Endothelial cell of umbilical vein (primary cell): ENCODE data around the gene DTD2. TPM values are rescaled to one million over a fixed set of nuclear protein-coding genes. Genes with fewer than 3 reads are reported as not detected.

ENCODE experiments used
- BruUV-seq: library from RNA; stranded (reverse); fragments of 400-500 nt; replicated peaks from 2 replicates; lab custom pipeline; 2021; lab: Mats Ljungman, UMichigan
- CTCF ChIA-PET: fragments of 300-600, 350-600 bp; sonication (Branson Sonifier 250); formaldehyde crosslinking; loops from one replicate; lab custom pipeline; 2021; ENCODE audit warnings: antibody characterized with exemption, inconsistent platforms; lab: Charles Lee
- POLR2A ChIA-PET: fragments of 300-600, 350-600 bp; sonication (Branson Sonifier 250); formaldehyde crosslinking; loops from one replicate; lab custom pipeline; 2021; ENCODE audit warnings: antibody characterized with exemption, inconsistent platforms; lab: Charles Lee
- DNase-seq: peaks from one replicate; pipeline ENCODE4 v3.0.0-alpha.2; 2011; ENCODE audit warnings: low read depth, low spot score
- FAIRE-seq: peaks from 2 replicates; lab custom pipeline; 2011; peaks lifted over from hg19 to GRCh38; lab: Jason Lieb, UNC
- H2AFZ ChIP-seq: 2 replicates; pipeline ENCODE4 v1.6.0; 2012; ENCODE audit warnings: low read depth, low read length, control low read depth, inconsistent platforms
- H3K27ac ChIP-seq: 2 replicates; pipeline ENCODE4 v1.5.1; 2011; ENCODE audit warnings: low read depth, mild to moderate bottlenecking, control low read depth, low read length, moderate library complexity; ENCODE audit not compliant: insufficient read depth
- H3K27me3 ChIP-seq, 2 experiments: 2 replicates each; pipeline versions ENCODE4 v1.6.0 to v1.6.1; 2011; ENCODE audit warnings: low read length in 2 of 2, mixed read lengths in 1 of 2; ENCODE audit not compliant: control insufficient read depth in 2 of 2, insufficient read depth in 2 of 2
- H3K36me3 ChIP-seq, 2 experiments: 2 replicates in 1 of 2; 3 replicates in 1 of 2; pipeline ENCODE4 v1.5.1; 2011; ENCODE audit warnings: low read length in 2 of 2, mild to moderate bottlenecking in 1 of 2, moderate library complexity in 1 of 2; ENCODE audit not compliant: control insufficient read depth in 2 of 2, insufficient read depth in 2 of 2; ENCODE audit errors: extremely low read depth in 1 of 2
- H3K4me1 ChIP-seq: 3 replicates; pipeline ENCODE4 v1.5.1; 2011; ENCODE audit warnings: mild to moderate bottlenecking, low read length; ENCODE audit not compliant: control insufficient read depth, insufficient read depth; ENCODE audit errors: extremely low read depth
- H3K4me2 ChIP-seq: 2 replicates; pipeline ENCODE4 v1.6.1; 2011; ENCODE audit warnings: low read length, control low read depth, mixed read lengths; ENCODE audit not compliant: insufficient read depth
- H3K4me3 ChIP-seq, 3 experiments: fragments of 200-600 bp in 1 of 3; sonication (generic), shearing (Covaris generic) in 1 of 3; replicated peaks in 1 of 3; 2 replicates each; pipeline ENCODE4 v1.5.1; 2011 to 2016; ENCODE audit warnings: control low read depth in 3 of 3, low read length in 3 of 3, mild to moderate bottlenecking in 2 of 3, inconsistent platforms in 1 of 3, low read depth in 1 of 3, moderate library complexity in 1 of 3; ENCODE audit not compliant: insufficient read depth in 1 of 3
- H3K79me2 ChIP-seq: 2 replicates; pipeline ENCODE4 v1.6.0; 2012; ENCODE audit warnings: low read length, inconsistent platforms; ENCODE audit not compliant: control insufficient read depth, insufficient read depth
- H3K9ac ChIP-seq: replicated peaks from 2 replicates; pipeline ENCODE3; 2011; ENCODE audit warnings: low read length, control low read depth; ENCODE audit not compliant: insufficient read depth; ENCODE audit errors: extremely low read depth
- H3K9me1 ChIP-seq: replicated peaks from 3 replicates; pipeline ENCODE4 v1.6.0; 2011; ENCODE audit warnings: mild to moderate bottlenecking, low read length; ENCODE audit not compliant: control insufficient read depth, insufficient read depth; ENCODE audit errors: extremely low read depth
- H3K9me3 ChIP-seq: replicated peaks from 2 replicates; pipeline ENCODE4 v1.5.1; 2012; ENCODE audit warnings: low read length, inconsistent platforms; ENCODE audit not compliant: control insufficient read depth, insufficient read depth
- H4K20me1 ChIP-seq: replicated peaks from 2 replicates; pipeline ENCODE3; 2011; ENCODE audit warnings: mild to moderate bottlenecking, low read length; ENCODE audit not compliant: control insufficient read depth, insufficient read depth; ENCODE audit errors: extremely low read depth
- EZH2 ChIP-seq: IDR thresholded peaks from 2 replicates; pipeline ENCODE4 v1.6.1; 2012; ENCODE audit warnings: borderline replicate concordance, low read depth, mild to moderate bottlenecking, moderate library complexity, low read length, inconsistent platforms; ENCODE audit not compliant: severe bottlenecking
- FOS ChIP-seq: IDR thresholded peaks from 2 replicates; pipeline ENCODE4 v1.6.1; 2011; ENCODE audit warnings: mild to moderate bottlenecking, low read length, moderate library complexity, borderline replicate concordance; ENCODE audit not compliant: insufficient read depth
- GATA2 ChIP-seq: IDR thresholded peaks from 2 replicates; pipeline ENCODE4 v1.7.0; 2011; ENCODE audit warnings: low read depth, mild to moderate bottlenecking, moderate library complexity, mixed read lengths, low read length; ENCODE audit not compliant: insufficient read length, insufficient read depth
- JUN ChIP-seq: IDR thresholded peaks from 2 replicates; pipeline ENCODE4 v1.6.1; 2011; ENCODE audit warnings: borderline replicate concordance, low read depth; ENCODE audit not compliant: insufficient read length, insufficient read depth
- MYC ChIP-seq: IDR thresholded peaks from one replicate; pipeline ENCODE4 v1.6.1; 2011; ENCODE audit warnings: mild to moderate bottlenecking, low read depth, low read length
- POLR2A ChIP-seq: IDR thresholded peaks from 2 replicates; pipeline ENCODE4 v1.6.1; 2012; ENCODE audit warnings: low read depth, mild to moderate bottlenecking, control low read depth, low read length
- POLR2AphosphoS5 ChIP-seq: IDR thresholded peaks from 2 replicates; pipeline ENCODE4 v1.6.1; 2012; ENCODE audit warnings: low read depth, mild to moderate bottlenecking, control low read depth, low read length, moderate library complexity; ENCODE audit not compliant: insufficient read depth
- dilution Hi-C: fragments of 300-500 bp; cut with MboI; formaldehyde crosslinking; loops from one replicate; pipeline ENCODE4 v1.15.0; 2019; ENCODE audit warnings: low sequenced_read_pairs; ENCODE audit not compliant: extremely low pct_ligation_motif_present
- intact Hi-C: fragments of 100-400 bp; cut with micrococcal nuclease; formaldehyde crosslinking; loops from one replicate; pipeline ENCODE4 v1.10.0; 2022
- polyA plus RNA-seq, 4 experiments: library from polyadenylated mRNA; depleted of rRNA in 3 of 4; stranded (reverse) in 3 of 4; unstranded in 1 of 4; fragments of >200 nt; gene quantifications; 2 replicates each; pipeline versions ENCODE4 v1.2.1 to v1.2.3, GENCODE V29; 2011 to 2012; ENCODE audit warnings: missing spikeins in 1 of 4
- total RNA-seq: library from RNA; stranded (reverse); gene quantifications from 2 replicates; pipeline ENCODE4 v1.2.3, GENCODE V29; 2021
- TF ChIP-seq, protein P1 (sequence below), 2 donors: IDR thresholded peaks; 1 replicate in 1 of 2; 2 replicates in 1 of 2; pipeline ENCODE4 v1.5.1; 2011; ENCODE audit warnings: low read length in 2 of 2, mild to moderate bottlenecking in 2 of 2, moderate library complexity in 2 of 2, control low read depth in 1 of 2, inconsistent platforms in 1 of 2, low read depth in 1 of 2; ENCODE audit not compliant: insufficient read depth in 1 of 2; ENCODE audit errors: extremely low read depth in 1 of 2
- TF ChIP-seq, protein P2 (sequence below): IDR thresholded peaks from 2 replicates; pipeline ENCODE4 v1.6.1; 2011; ENCODE audit not compliant: insufficient read depth, insufficient read length

DTD2 gene
- total and polyA plus RNA-seq, 2 donors (not counting 3 experiments of a cell fraction or from before 2014, with no cell fraction given): 9.2 to 14.4 TPM

DNA sequence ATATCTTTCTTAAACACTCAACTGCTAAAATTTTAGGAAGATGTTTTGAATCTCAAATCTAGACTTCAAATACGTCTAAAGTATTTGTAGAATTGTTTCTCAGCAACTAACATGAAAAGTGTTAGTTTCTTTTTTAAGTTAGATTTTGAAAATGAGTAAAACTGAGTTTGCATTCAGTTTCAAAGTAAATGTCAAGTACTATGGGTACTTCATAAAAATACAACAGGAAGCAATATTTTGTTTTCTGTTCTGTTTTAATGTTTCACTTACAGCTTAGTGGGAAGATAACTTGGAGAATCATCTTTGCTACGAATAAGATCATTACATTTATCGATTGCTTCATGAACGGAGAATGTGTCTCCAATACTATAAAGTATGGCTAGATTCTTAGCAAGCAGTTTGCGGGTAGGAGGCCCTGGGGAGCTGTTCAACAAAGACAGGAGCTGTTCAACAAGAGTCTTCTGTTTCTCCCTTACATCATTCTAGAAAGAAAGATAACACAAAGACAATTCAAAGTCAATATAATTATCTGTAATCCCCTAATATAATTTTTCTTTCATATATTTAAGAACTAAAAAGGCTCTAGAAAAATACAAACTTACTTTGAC lies 57.2 kb downstream of the DTD2 start:
- ChIA-PET CTCF (interaction anchor here (2.7 kb wide), 1 partner anchor 20 kb away, joined by 8 read pairs; the partner anchor contains the start of gene HEATR5A), POLR2A (no interaction called here)
- BruUV-seq: no TSS peak
- no peak overlapping the region for H3K9ac ChIP-seq
- H3K4me2 ChIP-seq: no peak overlapping the region
- no peaks in the 10 kb centered on the region for H3K9me3 ChIP-seq
- DNase-seq (no peak), FAIRE-seq (no peak)
- dilution Hi-C loops: no loop called here
- H3K4me1 ChIP-seq: no peaks in the 10 kb centered on the region
- no peaks in the 10 kb centered on the region for H3K27me3 ChIP-seq
- TF ChIP-seq GATA2 (no peak), FOS (no peak), EZH2 (no peak), MYC (no peak), POLR2AphosphoS5 (no peak), JUN (no peak), POLR2A (no peak)
- TF ChIP-seq, protein P1, sequence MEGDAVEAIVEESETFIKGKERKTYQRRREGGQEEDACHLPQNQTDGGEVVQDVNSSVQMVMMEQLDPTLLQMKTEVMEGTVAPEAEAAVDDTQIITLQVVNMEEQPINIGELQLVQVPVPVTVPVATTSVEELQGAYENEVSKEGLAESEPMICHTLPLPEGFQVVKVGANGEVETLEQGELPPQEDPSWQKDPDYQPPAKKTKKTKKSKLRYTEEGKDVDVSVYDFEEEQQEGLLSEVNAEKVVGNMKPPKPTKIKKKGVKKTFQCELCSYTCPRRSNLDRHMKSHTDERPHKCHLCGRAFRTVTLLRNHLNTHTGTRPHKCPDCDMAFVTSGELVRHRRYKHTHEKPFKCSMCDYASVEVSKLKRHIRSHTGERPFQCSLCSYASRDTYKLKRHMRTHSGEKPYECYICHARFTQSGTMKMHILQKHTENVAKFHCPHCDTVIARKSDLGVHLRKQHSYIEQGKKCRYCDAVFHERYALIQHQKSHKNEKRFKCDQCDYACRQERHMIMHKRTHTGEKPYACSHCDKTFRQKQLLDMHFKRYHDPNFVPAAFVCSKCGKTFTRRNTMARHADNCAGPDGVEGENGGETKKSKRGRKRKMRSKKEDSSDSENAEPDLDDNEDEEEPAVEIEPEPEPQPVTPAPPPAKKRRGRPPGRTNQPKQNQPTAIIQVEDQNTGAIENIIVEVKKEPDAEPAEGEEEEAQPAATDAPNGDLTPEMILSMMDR (IDR thresholded peaks at IDR 0.05; ENCODE audit: extremely low read depth in 1 of 2, insufficient read depth in 1 of 2, low read depth in 1 of 2, low read length in 2 of 2): no peak
- TF ChIP-seq, protein P2, sequence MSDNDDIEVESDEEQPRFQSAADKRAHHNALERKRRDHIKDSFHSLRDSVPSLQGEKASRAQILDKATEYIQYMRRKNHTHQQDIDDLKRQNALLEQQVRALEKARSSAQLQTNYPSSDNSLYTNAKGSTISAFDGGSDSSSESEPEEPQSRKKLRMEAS: no peak
- no peaks in the 10 kb centered on the region for H3K9me1 ChIP-seq
- H3K27ac ChIP-seq: no peak overlapping the region
- H3K79me2 ChIP-seq: peaks cover 7% of the 10 kb centered on the region
- peaks cover 0 to 6% of the 10 kb centered on the region in 2 experiments for H3K36me3 ChIP-seq
- no peaks in the 10 kb centered on the region for H4K20me1 ChIP-seq
- no peak overlapping the region for H2AFZ ChIP-seq
- intact Hi-C loops: no loop called here
- no peak overlapping the region for H3K4me3 ChIP-seq

Other genes starting within 250 kb of the DTD2 start
- 173 and 181 TPM in 2 replicates for gene HECTD1, start 249.7 kb downstream of the DTD2 start, total RNA-seq
- gene HECTD1, start 249.7 kb downstream of the DTD2 start, polyA plus RNA-seq: 57.9 and 67.9 TPM in 2 replicates
- 37.0 and 45.3 TPM in 2 replicates for gene HEATR5A, start 37.0 kb downstream of the DTD2 start, total RNA-seq
- gene HEATR5A, start 37.0 kb downstream of the DTD2 start, polyA plus RNA-seq: 9.8 and 12.6 TPM in 2 replicates
- not detected in 2 replicates for gene GPR33, start 30.5 kb upstream of the DTD2 start, total RNA-seq
- gene GPR33, start 30.5 kb upstream of the DTD2 start, polyA plus RNA-seq: not detected in 2 replicates
- gene NUBPL, start 103.9 kb upstream of the DTD2 start, total RNA-seq: 8.2 and 12.3 TPM in 2 replicates
- 1.8 and 2.1 TPM in 2 replicates for gene NUBPL, start 103.9 kb upstream of the DTD2 start, polyA plus RNA-seq